Measurements from ENCODE around the gene COX4I2.

The COX4I2 gene

GRCh38 chr20:31687777-31688176 lies 50.1 kb downstream of the COX4I2 start:
- H3K27me3 ChIP-seq: no peaks in the 10 kb centered on the region
- H3K4me3 ChIP-seq: no peak overlapping the region
- H3K36me3 ChIP-seq: peaks cover 27 to 56% (median 45%) of the 10 kb centered on the region in 11 experiments; a peak in 21 of 22 replicates
- H3K4me1 ChIP-seq: peaks cover 60 to 91% (median 81%) of the 10 kb centered on the region in 10 experiments
- peak overlapping the region in 10 of 11 experiments; percentile 26 to 99 (median 96); a peak in 16 of 22 replicates for H3K4me2 ChIP-seq
- H3K27ac ChIP-seq: peak overlapping the region in 8 of 11 experiments; percentile 32 to 96 (median 93); a peak in 15 of 22 replicates
- no peak for TF ChIP-seq Cebpa-rat (IDR thresholded peaks at IDR 0.05)
- peaks cover 0 to 53% (median 0%) of the 10 kb centered on the region in 11 experiments; a peak in 2 of 22 replicates for H4K20me1 ChIP-seq
- peak overlapping the region in 1 of 11 experiments; percentile 10; a peak in 2 of 22 replicates for H3K9ac ChIP-seq
- no peaks in the 10 kb centered on the region for H3K9me3 ChIP-seq (replicated peaks in 1 of 11)

DNA sequence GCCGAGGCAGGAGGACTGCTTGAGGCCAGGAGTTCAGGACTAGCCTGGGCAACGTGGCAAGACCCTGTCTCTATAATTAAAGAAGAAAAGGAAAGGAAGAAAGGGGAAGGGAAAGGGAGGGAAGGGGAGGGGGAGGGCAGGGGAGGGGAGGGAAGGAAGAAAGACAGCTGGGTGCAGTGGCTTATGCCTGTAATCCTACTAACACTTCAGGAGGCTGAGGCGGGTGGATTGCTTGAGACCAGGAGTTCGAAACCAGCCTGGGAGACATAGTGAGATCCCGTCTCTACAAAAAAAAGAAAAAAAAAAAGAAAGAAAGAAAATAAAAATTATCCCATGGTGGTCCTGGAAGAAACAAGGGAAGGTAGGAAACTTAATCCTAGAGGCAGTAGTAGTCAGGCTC lies 51.4 kb downstream of the COX4I2 start:
- Histone ChIP-seq H3K27me3 (no peaks in the 10 kb centered on the region), H4K20me1 (peaks cover 0 to 41% (median 4%) of the 10 kb centered on the region in 11 experiments; a peak in 9 of 22 replicates), H3K36me3 (peaks cover 29 to 66% (median 54%) of the 10 kb centered on the region in 11 experiments; a peak in 21 of 22 replicates), H3K4me2 (peak overlapping the region in 2 of 11 experiments; percentile 3 to 6; a peak in 2 of 22 replicates), H3K27ac (peak overlapping the region in 6 of 11 experiments; percentile 15 to 96 (median 22); a peak in 6 of 22 replicates), H3K9ac (no peak overlapping the region), H3K4me1 (peaks cover 57 to 87% (median 81%) of the 10 kb centered on the region in 10 experiments), H3K9me3 (replicated peaks in 1 of 11) (no peaks in the 10 kb centered on the region), H3K4me3 (no peak overlapping the region)
- TF ChIP-seq Cebpa-rat (IDR thresholded peaks at IDR 0.05): no peak

DNA sequence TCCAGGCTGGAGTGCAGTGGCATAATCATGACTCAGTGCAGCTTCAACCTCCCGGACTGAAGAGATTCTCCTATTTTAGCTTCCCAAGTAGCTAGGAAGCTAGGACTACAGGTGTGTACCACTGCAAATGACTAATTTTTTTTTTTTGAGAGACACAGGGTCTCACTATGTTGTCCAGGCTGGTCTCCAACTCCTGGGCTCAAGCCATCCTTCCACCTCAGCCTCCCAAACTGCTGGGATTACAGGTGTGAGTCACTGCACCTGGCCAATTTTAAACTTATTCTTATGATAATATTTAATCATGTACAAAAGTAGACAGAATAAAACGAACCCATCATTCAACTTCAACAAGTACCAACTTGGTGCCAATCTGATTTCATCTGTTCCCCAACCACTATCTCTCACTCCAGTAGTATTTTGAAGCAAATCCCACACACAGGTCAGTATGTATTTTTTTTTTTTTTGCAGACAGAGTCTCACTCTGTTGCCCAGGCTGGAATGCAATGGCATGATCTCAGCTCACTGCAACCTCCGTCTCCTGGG lies 52.5 kb downstream of the COX4I2 start:
- no peaks in the 10 kb centered on the region for H3K27me3 ChIP-seq
- peaks cover 57 to 87% (median 81%) of the 10 kb centered on the region in 10 experiments for H3K4me1 ChIP-seq
- H3K4me2 ChIP-seq: peak overlapping the region in 2 of 11 experiments; percentile 3 to 6; a peak in 2 of 22 replicates
- H3K27ac ChIP-seq: peak overlapping the region in 3 of 11 experiments; percentile 15 to 48 (median 48); a peak in 2 of 22 replicates
- H3K9ac ChIP-seq: no peak overlapping the region
- peaks cover 29 to 68% (median 54%) of the 10 kb centered on the region in 11 experiments; a peak in 21 of 22 replicates for H3K36me3 ChIP-seq
- H4K20me1 ChIP-seq: peaks cover 0 to 33% (median 10%) of the 10 kb centered on the region in 11 experiments; a peak in 9 of 22 replicates
- H3K4me3 ChIP-seq: no peak overlapping the region
- TF ChIP-seq Cebpa-rat (IDR thresholded peaks at IDR 0.05): no peak
- no peaks in the 10 kb centered on the region for H3K9me3 ChIP-seq (replicated peaks in 1 of 11)

DNA sequence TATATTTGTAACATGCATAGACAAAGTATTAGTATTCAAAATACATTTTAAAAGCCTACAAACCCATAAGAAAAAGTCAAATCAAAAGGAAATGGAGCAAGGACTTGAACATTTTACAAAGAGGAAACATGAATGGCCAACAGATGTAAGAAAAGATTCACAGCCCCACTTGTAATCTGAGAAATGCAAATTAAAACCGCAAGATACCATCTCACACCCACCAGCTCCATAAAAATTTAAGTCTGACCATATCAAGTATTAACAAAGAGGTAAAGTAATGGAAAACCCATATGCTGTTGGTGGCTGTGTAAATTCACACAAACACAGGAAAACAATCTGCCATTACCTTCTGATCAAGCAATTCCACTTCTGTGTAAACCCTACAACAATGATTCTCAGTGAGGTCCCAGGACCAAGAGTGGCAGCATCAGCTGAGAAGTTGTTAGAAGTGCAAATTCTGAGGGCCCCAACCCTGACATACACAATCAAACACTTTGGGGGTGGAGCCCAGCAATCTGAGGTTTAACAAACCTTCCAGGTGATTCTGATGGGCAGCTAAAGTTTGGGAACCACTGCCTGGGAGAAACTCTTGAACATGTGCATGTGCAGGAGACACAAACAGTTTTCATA lies 54.0 kb downstream of the COX4I2 start:
- H3K9me3 ChIP-seq (replicated peaks in 1 of 11): no peaks in the 10 kb centered on the region
- TF ChIP-seq Cebpa-rat (IDR thresholded peaks at IDR 0.05): no peak
- peak overlapping the region in 2 of 11 experiments; percentile 4 to 47; a peak in 4 of 22 replicates for H3K27ac ChIP-seq
- peaks cover 52 to 82% (median 76%) of the 10 kb centered on the region in 10 experiments for H3K4me1 ChIP-seq
- no peak overlapping the region for H3K4me3 ChIP-seq
- H3K27me3 ChIP-seq: no peaks in the 10 kb centered on the region
- H3K36me3 ChIP-seq: peaks cover 38 to 82% (median 67%) of the 10 kb centered on the region in 11 experiments; a peak in 21 of 22 replicates
- peaks cover 0 to 23% (median 10%) of the 10 kb centered on the region in 11 experiments; a peak in 9 of 22 replicates for H4K20me1 ChIP-seq
- H3K4me2 ChIP-seq: peak overlapping the region in 6 of 11 experiments; percentile 11 to 44 (median 23); a peak in 8 of 22 replicates
- no peak overlapping the region for H3K9ac ChIP-seq

DNA sequence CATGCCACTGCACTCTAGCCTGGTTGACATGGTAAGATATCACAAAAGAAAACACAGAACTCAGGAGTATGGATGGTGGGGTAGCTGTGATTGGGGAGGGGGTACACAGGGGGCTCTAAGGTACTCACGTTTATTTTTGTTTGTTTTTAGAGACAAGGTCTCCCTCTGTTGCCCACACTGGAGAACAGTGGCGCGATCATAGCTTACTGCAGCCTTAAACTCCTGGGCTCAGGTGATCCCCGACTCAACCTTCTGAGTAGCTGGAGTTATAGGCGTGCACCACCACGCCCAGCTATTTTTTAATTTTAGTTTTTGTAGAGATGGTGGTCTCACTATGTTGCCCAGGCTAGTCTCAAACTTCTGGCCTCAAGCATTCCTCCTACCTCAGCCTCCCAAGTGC lies 55.7 kb downstream of the COX4I2 start:
- Histone ChIP-seq H3K4me1 (peaks cover 42 to 82% (median 67%) of the 10 kb centered on the region in 10 experiments), H3K4me2 (peak overlapping the region; percentile 47 to 81 (median 74); a peak in 18 of 22 replicates), H4K20me1 (peaks cover 0 to 26% (median 10%) of the 10 kb centered on the region in 11 experiments; a peak in 10 of 22 replicates), H3K27me3 (no peaks in the 10 kb centered on the region), H3K27ac (peak overlapping the region in 3 of 11 experiments; percentile 5 to 25 (median 9); a peak in 1 of 22 replicates), H3K9me3 (replicated peaks in 1 of 11) (no peaks in the 10 kb centered on the region), H3K36me3 (peaks cover 42 to 82% (median 68%) of the 10 kb centered on the region in 11 experiments; a peak in 21 of 22 replicates), H3K9ac (peak overlapping the region in 3 of 11 experiments; percentile 5 to 17 (median 6); a peak in 1 of 22 replicates), H3K4me3 (no peak overlapping the region)
- TF ChIP-seq Cebpa-rat (IDR thresholded peaks at IDR 0.05): no peak

GRCh38 chr20:31693987-31694661 lies 56.4 kb downstream of the COX4I2 start:
- Histone ChIP-seq H3K27ac (peak overlapping the region in 10 of 11 experiments; percentile 5 to 56 (median 44); a peak in 14 of 22 replicates), H3K9ac (peak overlapping the region in 6 of 11 experiments; percentile 6 to 60 (median 36); a peak in 7 of 22 replicates), H3K36me3 (peaks cover 39 to 84% (median 67%) of the 10 kb centered on the region in 11 experiments; a peak in 21 of 22 replicates), H3K4me3 (no peak overlapping the region), H3K4me1 (peaks cover 49 to 89% (median 73%) of the 10 kb centered on the region in 10 experiments), H3K9me3 (replicated peaks in 1 of 11) (no peaks in the 10 kb centered on the region), H3K27me3 (no peaks in the 10 kb centered on the region), H4K20me1 (peaks cover 0 to 34% (median 13%) of the 10 kb centered on the region in 11 experiments; a peak in 12 of 22 replicates), H3K4me2 (peak overlapping the region; percentile 47 to 90 (median 76))
- TF ChIP-seq Cebpa-rat (IDR thresholded peaks at IDR 0.05): no peak

All from BLaER1 treated with 17β-estradiol and CSF1 and Interleukin-3, amounts not matched to agents 10 nM and 100 nM (cell line).